Heart right ventricle (tissue), 16 donors: ENCODE data around the gene BAIAP2L2. TPM values are rescaled to one million over a fixed set of nuclear protein-coding genes. Genes with fewer than 3 reads are reported as not detected.
A peak's percentile ranks its signal among the peaks of the same experiment; 100 is the strongest.
"Not testable (repeated sequence)": the region's sequence is repeated elsewhere in the genome, so short reads cannot be mapped to it uniquely, and the experiment has no call there.

ENCODE experiments used
- ATAC-seq, 8 donors: fragments of 200-7000 bp; cut with Tn5 transposase; one replicate each; pipeline ENCODE4 v1.9.1; 2020; ENCODE audit warnings: mild to moderate bottlenecking in 8 of 8, moderate library complexity in 8 of 8, moderate number of reproducible peaks in 1 of 8
- DNase-seq, 2 donors: peaks; one replicate each; pipeline ENCODE4 v3.0.0-alpha.2; 2020
- H3K27ac ChIP-seq, 10 donors: fragments of 200-600 bp; sonication (generic) in 2 of 10; one replicate each; pipeline versions ENCODE4 v1.5.0 to v1.8.0; 2020 to 2022; ENCODE audit warnings: mild to moderate bottlenecking in 3 of 10
- H3K27me3 ChIP-seq, 7 donors: fragments of 200-600 bp; one replicate each; pipeline ENCODE4 v1.8.0; 2021 to 2022; ENCODE audit warnings: mild to moderate bottlenecking in 2 of 7
- H3K36me3 ChIP-seq, 9 donors: fragments of 200-600 bp; sonication (generic) in 1 of 9; one replicate each; pipeline versions ENCODE4 v1.5.0 to v1.8.0; 2020 to 2022; ENCODE audit warnings: mild to moderate bottlenecking in 2 of 9
- H3K4me1 ChIP-seq, 9 donors: fragments of 200-600 bp; sonication (generic) in 1 of 9; one replicate each; pipeline versions ENCODE4 v1.5.0 to v1.8.0; 2020 to 2022; ENCODE audit warnings: mild to moderate bottlenecking in 4 of 9
- H3K4me3 ChIP-seq, 10 donors: fragments of 200-600 bp; sonication (generic) in 2 of 10; one replicate each; pipeline versions ENCODE4 v1.5.0 to v1.8.0; 2020 to 2022; ENCODE audit warnings: mild to moderate bottlenecking in 7 of 10, moderate library complexity in 2 of 10
- H3K9me3 ChIP-seq, 11 donors: fragments of 200-600 bp in 10 of 11; sonication (generic) in 2 of 11; one replicate each; pipeline versions ENCODE4 v1.5.0 to v1.8.0; 2013 to 2022; ENCODE audit warnings: mild to moderate bottlenecking in 2 of 11, control low read depth in 1 of 11, moderate library complexity in 1 of 11
- CTCF ChIP-seq, 9 donors: fragments of 200-600 bp; sonication (generic) in 2 of 9; IDR thresholded peaks; one replicate each; pipeline versions ENCODE4 v1.5.0 to v1.8.0; 2021 to 2022; ENCODE audit warnings: antibody characterized with exemption in 9 of 9, mild to moderate bottlenecking in 5 of 9, moderate library complexity in 1 of 9
- WGBS, 2 donors: extraction: QIAGEN DNeasy Blood & Tissue Kit; methylation state at CpG; one replicate each; pipeline ENCODE4 v1.1.7; 2013; ENCODE audit warnings: inconsistent platforms in 1 of 2; 5-methylcytosine and 5-hydroxymethylcytosine counted together
- intact Hi-C, 10 donors: fragments of 100-400 bp; cut with DNase I; formaldehyde crosslinking; loops; one replicate each; pipeline versions ENCODE4 v1.11.1 to v1.14.2; 2022
- polyA plus RNA-seq, 2 donors: library from polyadenylated mRNA; stranded (reverse); fragments of 200-250 nt; gene quantifications; one replicate each; pipeline ENCODE4 v1.2.3, GENCODE V29; 2013
- total RNA-seq, 10 donors: library from RNA; stranded (reverse); fragmentation: NEBNext Ultra II Directional in 3 of 10; extraction: Animal tissue kit (Norgen Biotek cat#: 25700) in 3 of 10; gene quantifications; one replicate each; pipeline versions ENCODE4 v1.2.1 to v1.2.4, GENCODE V29; 2021 to 2023
- donor health status: Arrhythmogenic right ventricular cardiomyopathy.
- donor health status: ischemic (EF 13 %, LVEDD 7.1; RV severe dilation, severe dysfunction).
- donor health status: healthy with polysubstance abuse.
- donor health status: DM: no; HTN: yes; CAD: no.
- donor health status: DM: no; HTN: no; CAD: no.
- donor health status: ischemic (EF 25% LVEDD 6.9; RV normal size, moderate dysfunction).
- donor health status: ischemic (EF 25% LVEDD 5.7; RV mildly dilated, moderate dysfunction).
- donor health status: healthy.
- donor health status: DM: yes; HTN: yes; CAD: no.
- donor health status: Ischemic cardiomyopathy.
- donor health status: ischemic (EF 35%, LVEDD 5.7; RV mildly dilated, moderate dysfunction).
- donor health status: nonischemic (EF 11% LVEDD 7.7; RV severe dilation, severe dysfunction).
- donor health status: DM: yes; HTN: yes; CAD: no.
- donor health status: PGD.
- donor health status: ischemic (EF 29% LVEDD 5.4; RV normal size, mild dysfunction).
- donor health status: nonischemic (EF 23%, LVEDD 6.1; RV moderate dilation, normal function).

The BAIAP2L2 gene
- total and polyA plus RNA-seq, 12 donors, result 0.12 to 0.37 (median 0.21) TPM; not detected in 4

GRCh38 chr22:38080850-38081635, 29.4 kb downstream of the BAIAP2L2 start:
- Histone ChIP-seq H3K9me3 (no peaks in the 10 kb centered on the region), H3K4me1 (peaks cover 10 to 22% (median 20%) of the 10 kb centered on the region in 9 donors), H3K27ac (peak overlapping the region in 1 of 10 donors; percentile 19), H3K4me3 (peak overlapping the region; percentile 14 to 56 (median 44)), H3K27me3 (peaks cover 0 to 43% (median 16%) of the 10 kb centered on the region in 7 donors), H3K36me3 (no peaks in the 10 kb centered on the region)
- TF ChIP-seq CTCF (IDR thresholded peaks at IDR 0.05), result peak in 1 of 9 donors; percentile 10
- intact Hi-C loops, result no loop called here
- ATAC-seq, result peak; percentile 33 to 72 (median 61)
- WGBS, 2 donors, result 3 to 4% methylated on average over 110 of the region's 110 CpGs
- DNase-seq, result peak in 1 of 2 donors; percentile 59

- TF ChIP-seq CTCF (IDR thresholded peaks at IDR 0.05), result no peak
- peaks cover 10 to 22% (median 20%) of the 10 kb centered on the region in 9 donors for H3K4me1 ChIP-seq
Observed at GRCh38 chr22:38080474-38080849, 30.0 kb downstream of the BAIAP2L2 start.

GRCh38 chr22:38079804-38080203, 30.7 kb downstream of the BAIAP2L2 start:
- Histone ChIP-seq H3K4me1 (peaks cover 10 to 22% (median 20%) of the 10 kb centered on the region in 9 donors), H3K27me3 (peaks cover 0 to 43% (median 16%) of the 10 kb centered on the region in 7 donors), H3K4me3 (no peak overlapping the region), H3K36me3 (peaks cover 0 to 9% (median 0%) of the 10 kb centered on the region in 9 donors), H3K27ac (no peak overlapping the region), H3K9me3 (no peaks in the 10 kb centered on the region)
- intact Hi-C loops, result no loop called here
- WGBS, 2 donors, result 89 to 96% methylated on average over 7 of the region's 7 CpGs
- no peak for DNase-seq
- no peak for ATAC-seq
- no peak for TF ChIP-seq CTCF (IDR thresholded peaks at IDR 0.05)

More at GRCh38 chr22:38080474-38080849, 30.0 kb downstream of the BAIAP2L2 start:
- intact Hi-C loops, result no loop called here
- peaks cover 0 to 2% (median 0%) of the 10 kb centered on the region in 9 donors for H3K36me3 ChIP-seq
- no peak overlapping the region for H3K27ac ChIP-seq
- H3K9me3 ChIP-seq, result no peaks in the 10 kb centered on the region
- 59 to 64% methylated on average over 11 of the region's 11 CpGs for WGBS, 2 donors
- peaks cover 0 to 43% (median 16%) of the 10 kb centered on the region in 7 donors for H3K27me3 ChIP-seq
- ATAC-seq (peak in 1 of 8 donors; percentile 5), DNase-seq (no peak)
- H3K4me3 ChIP-seq, result peak overlapping the region in 7 of 10 donors; percentile 40 to 56 (median 45)

- H3K4me3 ChIP-seq, H3K27ac ChIP-seq, DNase-seq, intact Hi-C loops, H3K9me3 ChIP-seq, ATAC-seq: not testable (repeated sequence)
- peaks cover 0 to 41% (median 16%) of the 10 kb centered on the region in 7 donors for H3K27me3 ChIP-seq
- H3K36me3 ChIP-seq, result peaks cover 0 to 15% (median 5%) of the 10 kb centered on the region in 9 donors
- H3K4me1 ChIP-seq, result peaks cover 10 to 22% (median 20%) of the 10 kb centered on the region in 9 donors
- 94 to 97% methylated on average over 2 of the region's 2 CpGs for WGBS, 2 donors
Observed at GRCh38 chr22:38079208-38079607, 31.3 kb downstream of the BAIAP2L2 start.
